ENCODE data around the gene ADCY9.
A peak's percentile ranks its signal among the peaks of the same experiment; 100 is the strongest.
"Not testable (repeated sequence)": the region's sequence is repeated elsewhere in the genome, so short reads cannot be mapped to it uniquely, and the experiment has no call there.

The ADCY9 gene

GRCh38 chr16:4092547-4093265, 23.5 kb downstream of the ADCY9 start:
- DNase-seq: no peak

GRCh38 chr16:4091240-4092012, 24.8 kb downstream of the ADCY9 start:
- peak in 1 of 3 experiments; percentile 74 for DNase-seq

- DNase-seq: no peak
These were observed 25.8 kb downstream of the ADCY9 start for GRCh38 chr16:4090351-4090851.

- DNase-seq: peak in 1 of 3 experiments; percentile 33
These were observed 26.4 kb downstream of the ADCY9 start for GRCh38 chr16:4089811-4090301.

GRCh38 chr16:4089251-4089810, 26.9 kb downstream of the ADCY9 start:
- DNase-seq: no peak

- no peak for DNase-seq
These were observed 28.2 kb downstream of the ADCY9 start for GRCh38 chr16:4087990-4088577.

GRCh38 chr16:4087099-4087885, 28.9 kb downstream of the ADCY9 start:
- DNase-seq: no peak

GRCh38 chr16:4086153-4086552, 30.1 kb downstream of the ADCY9 start:
- no peak for DNase-seq

GRCh38 chr16:4085405-4085970, 30.8 kb downstream of the ADCY9 start:
- DNase-seq: no peak

GRCh38 chr16:4083347-4083870, 32.8 kb downstream of the ADCY9 start:
- no peak for DNase-seq

GRCh38 chr16:4082474-4083044, 33.7 kb downstream of the ADCY9 start:
- DNase-seq: no peak

- peak in 1 of 3 experiments; percentile 28 for DNase-seq
These were observed 34.7 kb downstream of the ADCY9 start for GRCh38 chr16:4081521-4082021.

- DNase-seq: peak; percentile 22 to 76 (median 48)
These were observed 35.2 kb downstream of the ADCY9 start for GRCh38 chr16:4081047-4081446.

GRCh38 chr16:4077174-4077649, 39.0 kb downstream of the ADCY9 start:
- DNase-seq: no peak

GRCh38 chr16:4075534-4075933, 40.7 kb downstream of the ADCY9 start:
- DNase-seq: no peak

GRCh38 chr16:4073150-4073549, 43.1 kb downstream of the ADCY9 start:
- DNase-seq: not testable (repeated sequence)

GRCh38 chr16:4071686-4072561, 44.3 kb downstream of the ADCY9 start:
- peak in 1 of 3 experiments; percentile 59 for DNase-seq

GRCh38 chr16:4070936-4071335, 45.3 kb downstream of the ADCY9 start:
- no peak for DNase-seq

GRCh38 chr16:4067262-4068001, 48.8 kb downstream of the ADCY9 start:
- DNase-seq: no peak
